DMS153 (cell line): Measurements from ENCODE around the gene LNP1.
"Not testable (repeated sequence)": the region's sequence is repeated elsewhere in the genome, so short reads cannot be mapped to it uniquely, and the experiment has no call there.

ENCODE experiments used
- DNase-seq: peaks from one replicate; lab custom pipeline; 2025; lab: John Stamatoyannopoulos, UW

Gene LNP1

GRCh38 chr3:100478521-100478920 lies 77.2 kb downstream of the LNP1 start:
- not testable (repeated sequence) for DNase-seq

- DNase-seq = no peak
Observed at GRCh38 chr3:100480081-100480480, 78.7 kb downstream of the LNP1 start.

- no peak for DNase-seq
Observed at GRCh38 chr3:100482176-100482575, 80.8 kb downstream of the LNP1 start.

DNA sequence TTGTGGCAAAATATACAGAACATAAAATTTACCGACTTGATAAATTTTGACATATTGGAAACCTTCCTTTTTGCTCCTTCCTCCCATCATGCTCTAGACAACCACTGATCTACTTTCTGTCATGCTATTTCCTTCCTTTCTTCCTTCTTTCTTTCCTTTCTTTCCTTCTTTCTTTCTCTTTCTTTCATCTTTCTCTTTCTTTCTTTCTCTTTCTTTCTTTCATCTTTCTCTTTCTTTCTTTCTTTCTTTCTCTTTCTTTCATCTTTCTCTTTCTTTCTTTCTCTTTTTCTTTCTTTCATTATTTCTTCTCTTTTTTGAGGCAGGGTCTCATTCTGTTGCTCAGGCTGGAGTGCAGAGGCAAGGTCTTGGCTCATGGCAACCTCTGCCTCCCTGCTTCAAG lies 82.2 kb downstream of the LNP1 start:
- DNase-seq = no peak

- DNase-seq = no peak
Observed at GRCh38 chr3:100486808-100487207, 85.5 kb downstream of the LNP1 start.

DNA sequence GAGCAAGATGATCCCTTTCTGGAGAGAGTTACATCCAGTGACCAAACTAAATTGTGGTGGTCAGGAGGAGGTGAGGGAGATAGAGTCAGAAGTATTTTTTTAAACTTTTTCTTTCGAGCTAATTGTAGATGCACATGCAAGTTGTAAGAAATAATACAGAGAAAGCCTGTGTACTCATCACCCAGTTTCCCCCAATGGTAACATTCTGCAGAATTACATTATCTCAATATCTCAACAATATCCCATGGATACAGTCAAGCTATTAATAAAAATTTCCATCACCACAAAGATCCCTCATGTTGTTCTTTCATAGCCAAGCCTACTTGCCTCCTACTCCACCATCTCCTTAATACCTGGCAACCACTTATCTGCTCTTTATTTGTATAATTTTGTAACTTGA lies 87.8 kb downstream of the LNP1 start:
- no peak for DNase-seq

GRCh38 chr3:100492059-100493006 lies 91.0 kb downstream of the LNP1 start, which contains the start of gene TMEM45A:
Gene TMEM45A (plus strand): TSS chr3:100492619. CDS start chr3:100555212, 62,593 bp downstream.
- peak; percentile 87 for DNase-seq

GRCh38 chr3:100496711-100497261 lies 95.4 kb downstream of the LNP1 start:
- no peak for DNase-seq

GRCh38 chr3:100499651-100500050 lies 98.3 kb downstream of the LNP1 start:
- DNase-seq = no peak

- no peak for DNase-seq
Observed at GRCh38 chr3:100500320-100500880, 99.1 kb downstream of the LNP1 start.

DNA sequence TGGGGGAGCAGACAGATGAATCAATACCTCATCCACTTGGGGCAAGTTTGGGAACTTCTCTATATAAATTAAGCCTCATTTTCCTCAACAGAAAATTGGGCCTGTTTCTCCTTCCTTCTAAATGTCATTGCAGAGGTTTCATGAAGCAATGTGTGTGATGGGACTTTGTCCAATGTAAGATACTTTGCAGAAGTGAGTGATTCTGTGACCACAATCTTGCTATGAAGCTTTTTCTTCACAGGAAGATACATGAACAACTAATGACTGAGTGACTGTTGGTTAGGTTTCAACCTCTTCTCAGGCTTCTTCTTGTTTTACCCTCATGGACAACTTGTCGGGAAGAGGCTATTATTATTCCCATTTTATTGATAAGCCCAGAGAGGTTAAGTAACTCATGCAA lies 102.1 kb downstream of the LNP1 start:
- DNase-seq = no peak
